GM21447 (cell line): ENCODE data around the gene PTPRN2.

Experiments
- ATAC-seq: cut with Tn5 transposase; IDR thresholded peaks from one replicate; pipeline ENCODE4 v1.9.1; 2021; ENCODE audit not compliant: unreplicated experiment

PTPRN2 gene

DNA sequence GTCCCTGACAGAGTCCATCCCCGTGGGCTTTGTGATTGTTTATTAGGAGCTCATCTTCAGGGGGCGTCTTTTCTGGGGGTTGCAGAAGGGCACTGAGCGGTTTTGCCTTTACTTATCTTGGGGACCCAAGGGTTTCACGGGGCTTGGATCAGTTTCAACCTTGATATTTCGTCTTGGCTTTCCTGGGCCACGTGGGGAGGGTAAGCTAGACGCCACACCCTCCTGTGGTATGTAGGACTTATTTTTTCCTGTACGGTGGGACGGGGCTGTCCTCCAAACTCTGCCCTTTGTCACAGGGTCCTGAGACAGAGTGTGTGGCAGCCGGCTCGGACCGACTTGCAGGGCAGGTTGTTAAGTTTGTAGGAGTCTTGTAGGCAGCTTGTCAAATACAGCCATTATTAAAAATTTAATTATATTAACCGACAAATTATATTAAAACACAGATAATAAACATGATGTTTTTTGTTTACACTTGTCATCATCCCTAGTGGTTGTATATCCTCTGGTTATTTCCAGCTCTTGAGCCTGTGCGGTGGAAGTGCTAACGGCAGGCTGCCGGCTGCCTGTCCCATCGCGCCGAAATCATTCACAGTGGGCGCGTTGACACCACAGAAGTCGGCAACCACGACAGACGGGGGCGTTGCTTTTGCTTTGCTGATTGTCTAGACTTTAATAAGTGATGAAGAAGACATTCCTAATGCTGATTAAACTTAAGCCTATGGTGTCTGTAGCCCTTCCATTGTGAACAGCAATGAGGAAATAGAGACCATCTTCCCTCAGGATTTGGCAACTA lies 1057.7 kb downstream of the PTPRN2 start:
- no peak for ATAC-seq

DNA sequence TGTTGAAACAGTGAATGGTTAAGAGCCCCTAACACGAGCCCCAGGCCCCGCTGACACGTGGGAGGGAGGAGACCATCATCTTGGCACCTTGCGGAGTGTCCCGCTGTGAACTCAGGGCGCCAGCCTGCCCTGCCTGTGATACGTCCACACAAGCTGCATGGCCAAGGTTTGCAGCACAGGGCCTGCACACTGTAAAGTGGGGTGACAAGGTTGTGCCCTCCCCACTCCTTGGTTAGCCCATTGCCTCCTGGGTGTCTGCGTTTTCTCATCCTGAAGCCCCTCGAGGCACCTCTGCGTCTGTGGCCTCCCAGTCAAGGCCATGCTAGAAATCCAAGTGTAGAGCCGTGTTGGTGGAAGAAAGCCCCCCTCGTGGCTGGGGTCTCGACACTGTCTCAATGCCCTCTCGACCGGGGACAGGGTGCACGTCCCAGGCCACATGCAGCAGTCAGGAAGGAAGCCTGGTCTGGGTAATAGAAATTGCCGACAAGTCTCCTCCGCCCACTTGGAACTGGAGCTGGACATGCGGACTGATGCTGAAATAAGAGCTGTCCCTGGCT lies 1058.8 kb downstream of the PTPRN2 start:
- no peak for ATAC-seq

DNA sequence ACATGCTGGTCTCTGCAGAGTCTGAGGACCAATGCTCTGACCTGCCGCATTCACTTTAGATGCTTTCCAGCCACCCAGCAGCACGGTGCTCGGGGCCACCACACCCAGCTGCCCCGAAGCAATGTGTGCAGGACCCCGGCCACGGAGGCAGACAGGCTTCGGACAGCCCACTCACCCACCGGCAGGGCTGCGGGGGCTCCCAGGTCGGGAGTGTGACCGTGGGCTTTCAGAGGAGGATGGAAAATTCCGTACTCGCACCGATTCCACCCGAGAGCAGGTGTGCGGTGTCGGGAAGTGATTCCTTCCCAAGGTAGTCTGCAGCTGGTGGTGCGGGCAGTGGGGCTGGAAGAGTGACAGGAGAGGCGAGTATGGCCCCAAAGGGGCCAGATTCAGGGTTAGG lies 1059.9 kb downstream of the PTPRN2 start:
- ATAC-seq, result no peak

DNA sequence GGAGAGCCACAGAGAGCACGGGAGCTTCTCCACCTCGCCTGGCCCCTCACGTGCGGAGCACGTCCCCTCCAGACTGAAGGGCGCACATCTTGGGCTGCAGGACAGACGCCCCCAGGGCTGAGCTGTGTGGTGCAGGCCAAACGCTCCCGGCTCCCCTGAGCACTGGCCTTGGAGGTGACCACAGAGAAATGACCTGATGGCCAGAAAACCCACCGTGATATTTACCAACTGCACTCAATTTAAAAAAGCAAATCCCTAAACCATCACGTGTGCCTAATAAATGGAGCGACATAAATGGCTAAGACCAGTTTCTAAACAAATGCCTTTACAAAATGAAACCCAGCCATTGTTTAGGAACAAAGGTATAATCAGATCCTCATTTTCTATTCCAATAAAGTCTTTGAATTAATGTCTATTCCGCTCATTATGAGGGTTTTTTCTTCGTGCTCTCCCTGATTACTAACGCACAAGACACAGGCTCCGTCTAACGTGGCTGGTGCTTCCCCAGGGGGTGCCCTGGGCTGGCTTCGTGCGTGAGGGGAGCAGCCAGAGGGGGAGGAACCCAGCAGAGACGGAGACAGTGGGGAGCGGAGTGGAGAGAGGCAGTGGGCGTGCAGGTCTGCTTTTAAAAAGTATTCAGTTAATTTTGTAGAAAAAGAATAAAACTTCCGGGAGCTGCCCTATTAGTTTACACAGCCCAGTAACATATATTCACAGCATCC lies 1060.5 kb downstream of the PTPRN2 start:
- ATAC-seq, result no peak

DNA sequence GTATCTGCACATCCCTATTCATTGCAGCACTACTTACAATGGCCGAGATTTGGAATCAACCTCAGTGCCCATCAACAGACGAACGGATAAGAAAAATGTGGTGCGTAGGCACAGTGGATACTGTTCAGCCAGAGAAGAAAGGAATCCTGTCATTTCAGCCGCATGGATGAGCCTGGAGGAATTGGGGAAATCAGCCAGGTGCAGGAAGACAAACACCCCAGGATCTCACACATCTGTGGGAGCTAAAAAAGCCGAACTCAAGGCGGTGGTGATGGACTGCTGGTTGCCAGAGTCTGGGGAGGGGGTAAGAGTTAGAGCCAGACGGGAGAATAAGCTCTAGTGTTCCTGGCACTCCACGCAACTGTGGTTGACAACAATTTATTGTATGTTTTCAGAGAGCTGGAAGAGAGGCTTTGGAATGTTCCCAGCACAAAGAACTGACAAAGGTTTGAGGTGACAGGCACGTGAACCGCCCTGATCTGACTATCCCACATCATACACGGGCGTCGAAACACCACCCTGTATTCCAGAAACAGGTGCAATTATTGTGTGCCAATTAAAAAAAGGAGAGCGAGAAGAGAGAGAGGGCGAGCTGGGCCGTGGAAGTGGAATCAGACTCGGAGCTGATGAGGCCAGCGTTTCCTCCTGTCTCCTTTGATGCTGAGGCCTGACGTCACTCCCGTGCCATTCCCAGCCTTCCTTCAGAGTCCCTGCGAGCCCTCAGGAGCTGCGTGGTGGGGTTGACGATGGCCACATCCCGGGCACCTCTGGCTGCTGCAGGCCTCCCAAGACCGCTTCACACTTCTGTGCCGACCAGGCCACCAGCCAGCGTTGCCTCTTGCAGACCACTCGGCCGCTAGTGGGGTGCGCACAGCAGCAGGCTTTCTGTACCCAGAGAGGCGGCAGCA lies 1061.4 kb downstream of the PTPRN2 start:
- ATAC-seq, result no peak

DNA sequence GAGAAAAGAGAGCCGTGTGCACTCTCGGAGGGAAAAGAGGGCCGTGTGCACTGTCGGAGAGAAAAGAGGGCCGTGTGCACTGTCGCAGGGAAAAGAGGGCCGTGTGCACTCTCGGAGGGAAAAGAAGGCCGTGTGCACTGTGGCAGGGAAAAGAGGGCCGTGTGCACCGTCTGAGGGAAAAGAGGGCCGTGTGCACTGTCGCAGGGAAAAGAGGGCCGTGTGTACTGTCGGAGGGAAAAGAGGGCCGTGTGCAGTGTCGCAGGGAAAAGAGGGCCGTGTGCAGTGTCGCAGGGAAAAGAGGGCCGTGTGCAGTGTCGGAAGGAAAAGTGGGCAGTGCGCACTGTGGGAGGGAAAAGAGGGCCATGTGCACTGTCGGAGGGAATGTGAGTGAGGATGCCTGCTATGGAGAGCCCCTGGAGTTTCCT lies 1062.1 kb downstream of the PTPRN2 start:
- ATAC-seq, result no peak

DNA sequence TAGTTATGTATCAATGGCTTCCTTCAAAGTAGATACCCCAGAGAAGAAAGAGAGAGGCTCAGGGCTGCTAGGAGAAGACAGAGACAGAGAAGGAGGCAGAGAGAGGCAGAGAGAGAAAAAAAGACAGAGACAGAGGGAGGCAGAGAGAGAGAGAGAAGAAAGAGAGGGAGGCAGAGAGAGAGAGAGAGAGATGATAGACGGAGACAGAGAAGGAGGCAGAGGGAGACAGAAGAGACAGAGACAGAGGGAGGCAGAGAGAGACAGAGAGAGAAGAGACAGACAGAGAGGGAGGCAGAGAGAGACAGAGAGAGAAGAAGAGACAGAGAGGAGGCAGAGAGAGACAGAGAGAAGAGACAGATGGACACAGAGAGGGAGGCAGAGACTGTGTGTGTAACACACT lies 1062.9 kb downstream of the PTPRN2 start:
- ATAC-seq, result no peak

DNA sequence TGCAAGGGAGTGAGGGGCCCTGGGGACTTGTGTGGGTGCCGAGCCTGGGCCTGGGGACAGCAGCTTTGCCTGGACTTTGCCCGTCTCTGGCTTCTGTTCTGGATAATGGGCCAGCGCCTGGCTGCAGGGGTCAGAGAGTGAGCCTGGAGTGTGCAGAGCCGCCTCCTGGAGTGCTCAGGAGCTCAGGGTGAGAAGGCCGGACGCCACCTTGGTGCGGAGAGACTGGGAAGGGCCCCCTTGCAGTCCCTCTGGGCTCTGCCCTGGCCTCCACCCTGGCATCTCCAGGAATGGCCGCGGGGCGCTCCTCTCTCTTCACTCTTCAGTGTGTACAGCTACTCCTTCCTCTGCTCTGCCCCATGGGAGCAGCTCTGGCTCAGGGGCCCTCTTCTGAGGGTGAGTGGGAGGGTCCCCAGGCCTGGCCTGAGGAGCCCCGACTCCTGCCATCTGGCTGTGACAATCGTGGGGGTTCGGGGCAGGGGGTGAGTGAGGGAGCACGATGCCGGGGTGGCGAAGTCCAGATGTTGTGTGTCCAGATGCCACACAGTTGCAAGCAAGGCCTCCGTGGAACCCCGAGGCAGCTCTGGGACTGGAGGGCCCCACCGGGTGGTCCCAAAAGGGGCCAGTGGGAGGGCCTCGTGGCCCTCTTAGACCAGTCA lies 1063.7 kb downstream of the PTPRN2 start:
- no peak for ATAC-seq

DNA sequence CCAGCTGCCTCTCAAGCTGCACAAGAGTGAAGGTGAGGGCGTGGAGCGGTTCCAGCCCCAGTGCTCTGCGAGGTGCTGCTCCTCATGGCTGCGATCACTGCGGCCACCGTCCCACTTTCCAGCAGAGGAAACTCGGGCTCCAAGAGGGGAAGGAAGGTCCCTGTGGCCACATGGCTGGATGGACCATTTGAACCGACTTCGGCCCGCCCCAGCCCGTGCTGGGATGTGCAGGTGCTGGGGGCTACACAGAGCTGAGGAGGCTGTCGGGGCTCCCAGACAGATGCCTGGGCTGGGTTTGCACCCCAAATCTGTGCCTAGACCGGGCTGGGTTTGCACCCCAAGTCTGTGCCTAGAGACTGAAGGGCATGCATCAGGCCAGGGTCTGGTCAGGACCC lies 1064.3 kb downstream of the PTPRN2 start:
- no peak for ATAC-seq

DNA sequence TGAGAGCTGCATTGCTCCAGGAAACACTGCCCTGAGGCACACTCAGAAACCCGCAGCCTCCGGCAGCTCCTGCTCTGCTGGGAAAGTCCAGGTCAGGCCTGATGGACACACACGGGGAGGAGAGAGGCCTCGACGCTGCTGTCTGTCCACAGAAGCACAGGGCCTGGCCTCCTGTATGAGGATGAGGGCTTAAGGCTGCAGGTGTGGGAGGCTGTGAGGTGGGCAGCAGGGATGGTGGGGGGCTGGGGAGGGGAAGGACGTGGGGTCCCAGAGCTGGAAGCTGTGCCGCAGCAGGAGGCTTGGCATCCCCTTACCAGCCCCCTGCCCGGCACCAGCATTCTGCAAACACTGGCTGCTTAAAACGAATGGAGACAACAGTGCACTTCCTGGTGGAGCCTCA lies 1064.7 kb downstream of the PTPRN2 start:
- ATAC-seq, result no peak

DNA sequence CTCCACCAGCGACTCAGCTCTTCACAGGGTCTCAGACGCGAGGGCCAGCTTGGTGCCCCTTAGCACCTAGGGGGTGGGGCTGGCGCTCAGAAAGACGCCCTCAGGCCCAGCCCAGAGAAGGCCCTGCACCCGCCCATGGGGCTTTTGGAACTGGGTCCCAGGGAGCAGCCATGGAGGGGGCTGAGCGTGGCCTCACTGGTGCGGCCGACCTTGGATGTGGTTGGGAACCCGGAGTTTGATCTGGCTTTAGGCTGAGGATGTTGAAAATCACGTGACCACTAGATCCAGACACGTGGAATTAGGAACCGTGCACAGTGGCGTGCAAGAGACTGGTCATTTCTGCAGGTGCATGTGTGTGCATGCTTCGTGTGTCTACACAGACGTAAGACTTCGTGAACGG lies 1065.4 kb downstream of the PTPRN2 start:
- no peak for ATAC-seq

DNA sequence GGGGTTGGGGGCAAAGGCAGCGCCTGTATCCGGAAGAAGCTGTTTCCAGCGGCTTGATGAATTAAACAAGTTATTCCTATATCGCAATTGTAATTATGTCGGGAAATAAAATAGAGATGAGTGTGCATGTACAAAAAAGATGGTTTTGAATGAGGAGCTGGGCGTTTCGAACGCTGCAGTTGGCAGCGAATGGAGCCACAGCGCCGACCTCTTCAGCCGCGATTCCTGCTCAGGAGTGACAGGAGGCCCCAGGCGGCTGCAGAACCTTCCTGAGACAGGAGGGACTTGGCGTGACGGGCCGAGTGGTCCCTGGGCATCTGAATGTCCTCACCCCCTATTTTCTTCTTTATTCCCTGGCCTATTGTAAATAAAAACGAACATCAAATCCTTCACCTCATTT lies 1065.9 kb downstream of the PTPRN2 start:
- no peak for ATAC-seq

DNA sequence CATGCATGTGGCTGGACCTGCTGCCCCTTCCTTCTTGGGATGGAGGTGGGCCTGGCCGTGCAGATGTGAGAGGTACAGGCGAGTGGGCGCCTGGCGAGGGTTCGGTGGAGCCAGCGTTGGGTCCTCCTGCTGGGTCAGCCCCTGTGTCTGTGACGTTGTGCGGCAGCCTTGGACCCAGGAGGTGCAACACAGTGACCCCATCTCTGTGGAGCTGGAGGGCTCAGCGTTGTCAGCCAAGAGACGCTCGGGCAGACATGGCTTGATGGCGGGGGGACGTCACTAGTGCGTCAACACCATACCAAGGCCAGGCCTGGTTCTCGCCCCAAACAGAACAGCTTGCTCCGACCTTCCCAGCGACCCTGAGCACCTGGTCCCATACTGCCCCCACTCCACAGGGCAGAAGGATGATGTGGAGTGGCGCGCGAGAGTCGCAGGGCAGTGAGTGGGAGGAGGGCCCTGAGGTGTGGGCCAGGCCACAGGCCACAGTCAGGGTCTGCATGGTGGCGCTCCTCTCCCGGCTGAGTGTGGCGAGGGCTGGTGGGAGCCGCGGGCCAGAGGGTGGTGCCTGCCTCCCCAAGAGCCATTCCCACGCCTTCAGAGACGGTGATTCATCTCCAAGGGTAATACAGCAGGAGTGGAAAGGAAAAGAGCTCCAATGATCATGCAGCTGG lies 1066.4 kb downstream of the PTPRN2 start:
- ATAC-seq, result no peak

DNA sequence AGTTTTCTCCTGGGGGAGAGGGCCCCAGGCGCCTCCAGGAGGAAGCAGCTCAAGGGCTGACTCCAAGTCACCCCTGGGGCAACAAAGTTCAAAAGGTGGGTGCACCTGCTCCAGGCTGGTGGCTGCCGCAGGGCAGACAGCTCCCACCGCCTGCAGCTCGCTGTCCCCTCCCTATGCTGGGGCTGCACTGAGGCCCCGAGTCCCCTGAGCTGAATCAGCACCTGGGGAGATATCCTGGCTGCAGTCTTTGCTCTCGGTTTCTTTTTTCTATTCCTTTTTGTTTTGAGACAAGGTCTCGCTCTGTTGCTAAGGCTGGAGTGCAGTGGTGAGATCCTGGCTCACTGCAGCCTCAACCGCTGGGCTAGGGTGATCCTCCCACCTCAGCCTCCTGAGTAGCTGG lies 1067.4 kb downstream of the PTPRN2 start:
- peak; percentile 98 for ATAC-seq

DNA sequence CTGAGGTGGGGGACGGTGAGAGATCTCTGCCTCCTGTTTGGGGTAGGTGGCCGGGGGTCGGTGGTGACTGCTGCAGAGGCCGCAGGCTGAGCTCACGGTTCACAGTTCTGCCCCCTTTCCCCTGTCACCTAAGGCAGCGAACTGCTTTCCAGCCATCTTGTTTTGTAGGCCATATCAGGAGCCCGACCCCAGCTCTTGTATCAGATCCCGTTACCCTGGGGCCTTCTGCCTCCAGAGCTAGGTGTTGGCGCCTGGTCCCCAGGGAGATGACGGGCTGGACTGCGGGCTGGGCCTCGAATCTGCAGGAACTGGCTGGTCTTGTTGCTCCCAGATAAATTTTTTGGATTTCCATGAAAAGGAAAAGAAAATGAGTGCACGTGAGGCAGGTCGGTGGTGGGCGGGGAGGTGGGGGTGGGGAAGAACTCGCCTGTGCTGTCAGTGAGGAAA lies 1067.8 kb downstream of the PTPRN2 start:
- no peak for ATAC-seq

DNA sequence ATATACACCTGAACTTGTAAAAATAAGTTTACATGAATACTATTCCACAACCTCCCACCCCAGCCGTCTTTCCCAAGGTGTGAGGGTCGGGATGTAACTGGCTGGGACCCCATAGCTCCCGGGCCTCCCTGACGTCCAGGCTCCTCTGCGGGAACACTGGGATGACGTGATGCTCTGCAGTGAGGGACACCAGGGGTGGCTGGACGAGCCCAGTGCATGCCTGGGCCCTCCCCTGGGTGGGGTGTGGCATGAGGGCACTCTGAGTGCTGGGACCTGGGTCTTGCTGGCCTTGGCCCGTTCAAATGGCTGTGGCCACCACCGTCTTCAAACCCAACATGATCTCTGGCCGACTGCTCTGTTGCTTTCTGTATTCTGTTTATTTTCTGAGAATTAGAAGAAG lies 1068.4 kb downstream of the PTPRN2 start:
- ATAC-seq, result no peak

DNA sequence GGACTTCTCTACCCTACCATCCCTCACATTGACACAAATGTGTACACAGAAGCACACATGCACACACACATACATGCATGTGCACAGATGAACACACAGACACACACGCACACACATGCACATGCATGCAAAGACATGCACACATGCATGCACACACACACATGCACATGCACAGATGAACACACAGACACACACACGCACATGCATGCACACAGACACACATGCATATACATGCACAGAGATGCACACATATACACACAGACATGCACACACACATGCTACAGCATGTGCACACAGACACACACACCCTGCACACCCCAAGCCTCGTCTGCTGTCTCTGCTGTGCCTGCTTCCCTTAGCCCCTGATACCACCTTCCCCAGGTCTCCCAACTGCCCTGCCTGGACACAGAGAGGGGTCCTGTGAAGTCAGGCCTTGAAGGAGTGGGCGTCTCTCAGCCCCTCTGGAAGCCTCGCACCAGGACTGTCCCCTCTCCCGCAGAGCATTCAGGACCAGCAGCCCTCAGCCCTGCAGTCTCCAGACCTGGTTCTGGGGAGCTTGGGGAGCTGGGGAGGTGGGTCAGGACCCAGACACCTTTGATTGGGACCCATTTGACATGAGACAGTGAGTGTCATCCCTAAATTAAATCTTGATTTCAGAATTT lies 1069.0 kb downstream of the PTPRN2 start:
- no peak for ATAC-seq

DNA sequence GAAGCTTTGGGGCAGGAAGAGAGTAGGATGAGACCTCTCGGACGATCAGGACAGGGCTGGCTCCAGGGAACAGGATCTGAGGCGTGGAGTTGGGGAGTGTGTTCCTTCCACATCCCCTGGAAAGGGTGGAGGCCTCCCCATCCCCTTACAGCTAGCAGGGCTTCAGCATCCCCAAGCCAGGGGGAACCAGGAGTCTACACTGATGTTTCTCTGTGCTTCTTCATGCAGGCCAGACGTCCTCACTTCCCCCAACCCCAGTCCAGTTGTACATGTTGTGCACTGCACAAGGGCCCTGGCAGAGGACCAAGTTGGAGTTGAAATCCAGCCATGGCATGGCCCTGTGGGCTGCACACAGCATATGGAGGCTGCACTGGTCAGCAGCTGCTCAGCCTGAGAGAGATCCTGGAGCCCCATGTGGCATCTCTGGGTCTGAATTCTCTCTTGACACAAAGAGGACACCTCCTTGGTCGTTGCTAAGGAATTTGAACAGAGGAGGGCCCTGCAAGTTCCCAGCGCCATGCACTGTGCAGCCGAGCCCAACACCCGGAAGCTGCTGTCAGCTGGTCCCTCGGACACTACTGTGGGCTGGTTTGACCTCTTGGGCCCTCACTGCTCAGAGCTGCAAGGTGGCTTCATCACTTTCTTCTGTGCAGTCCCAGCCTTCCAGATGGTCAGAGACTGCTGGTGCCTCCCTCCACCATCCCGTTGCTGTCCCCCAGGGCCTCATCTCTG lies 1069.7 kb downstream of the PTPRN2 start:
- ATAC-seq, result no peak
